Stimulated activated CD8-positive, alpha-beta memory T cell treated with anti-CD3 and anti-CD28 coated beads, Interleukin-15, amount 100 ng/mL, for 24 hours (primary cell): Measurements from ENCODE around the gene IRS2.
"Not testable (repeated sequence)": the region's sequence is repeated elsewhere in the genome, so short reads cannot be mapped to it uniquely, and the experiment has no call there.

Source experiments
- DNase-seq: peaks from one replicate; pipeline ENCODE4 v3.0.0-alpha.2; 2020; ENCODE audit warnings: low read depth

Gene IRS2

DNA sequence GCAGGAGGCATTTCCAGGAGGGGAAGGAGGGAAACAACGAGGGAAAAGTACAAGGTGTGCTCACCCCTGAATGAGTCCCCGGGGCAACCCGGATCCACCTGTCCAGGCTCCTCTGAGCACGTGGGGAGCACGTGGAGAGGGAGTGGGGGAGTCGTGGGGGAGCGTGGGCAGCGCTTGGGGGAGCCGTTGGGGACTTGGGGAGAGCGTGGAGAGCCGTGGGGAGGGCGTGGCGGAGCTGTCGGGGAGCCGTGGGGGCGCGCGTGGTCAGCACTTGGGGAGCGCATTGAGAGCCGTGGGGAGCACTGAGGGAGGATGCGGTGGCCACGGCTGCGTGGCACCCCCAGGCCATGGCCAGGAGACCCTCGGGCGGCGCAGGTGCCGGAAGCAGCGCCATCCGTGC is 52.8 kb downstream of the IRS2 start:
- DNase-seq, result no peak

DNA sequence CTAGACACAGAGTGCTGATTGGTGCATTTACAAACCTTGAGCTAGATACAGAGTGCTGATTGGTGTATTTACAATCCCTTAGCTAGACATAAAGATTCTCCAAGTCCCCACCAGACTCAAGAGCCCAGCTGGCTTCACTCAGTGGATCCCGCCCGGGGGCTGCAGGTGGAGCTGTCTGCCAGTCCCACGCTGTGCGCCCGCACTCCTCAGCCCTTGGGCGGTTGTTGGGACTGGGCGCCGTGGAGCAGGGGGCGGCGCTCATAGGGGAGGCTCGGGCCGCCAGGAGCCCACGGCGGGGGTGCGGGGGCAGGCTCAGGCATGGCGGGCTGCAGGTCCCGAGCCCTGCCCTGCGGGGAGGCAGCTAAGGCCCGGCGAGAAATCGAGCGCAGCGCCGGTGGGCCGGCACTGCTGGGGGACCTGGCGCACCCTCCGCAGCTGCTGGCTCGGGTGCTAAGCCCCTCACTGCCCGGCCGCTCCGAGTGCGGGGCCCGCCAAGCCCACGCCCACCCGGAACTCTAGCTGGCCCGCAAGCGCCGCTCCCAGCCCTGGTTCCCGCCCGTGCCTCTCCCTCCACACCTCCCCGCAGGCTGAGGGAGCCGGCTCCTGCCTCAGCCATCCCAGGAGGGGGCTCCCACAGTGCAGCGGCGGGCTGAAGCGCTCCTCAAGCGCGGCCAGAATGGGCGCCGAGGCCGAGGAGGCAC is 53.8 kb downstream of the IRS2 start:
- DNase-seq, result not testable (repeated sequence)

DNA sequence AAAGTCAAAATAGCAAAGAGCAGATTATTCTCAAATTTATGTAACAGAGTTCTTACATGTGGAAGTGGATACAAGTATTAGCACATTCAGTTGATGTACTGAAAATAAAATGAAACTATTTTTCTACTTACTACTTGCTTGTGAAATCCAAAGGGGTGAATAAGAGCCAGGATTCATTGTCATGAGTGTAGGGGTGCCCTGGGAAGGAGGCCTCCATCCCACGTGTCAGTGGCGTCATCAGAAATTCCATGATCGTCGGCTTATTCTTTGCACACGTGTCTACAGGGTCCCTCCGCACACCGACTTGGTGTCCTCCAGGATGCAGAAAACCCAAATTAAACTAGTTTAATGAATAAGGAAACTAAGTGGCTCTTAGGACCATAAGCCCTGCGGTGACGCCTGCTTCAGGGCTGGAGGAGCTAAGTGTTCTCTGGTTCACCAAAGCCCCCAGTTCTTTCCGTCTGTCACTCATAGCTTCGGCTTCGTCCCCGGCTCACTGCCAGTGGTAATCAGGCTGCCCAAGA is 55.5 kb downstream of the IRS2 start:
- no peak for DNase-seq

DNA sequence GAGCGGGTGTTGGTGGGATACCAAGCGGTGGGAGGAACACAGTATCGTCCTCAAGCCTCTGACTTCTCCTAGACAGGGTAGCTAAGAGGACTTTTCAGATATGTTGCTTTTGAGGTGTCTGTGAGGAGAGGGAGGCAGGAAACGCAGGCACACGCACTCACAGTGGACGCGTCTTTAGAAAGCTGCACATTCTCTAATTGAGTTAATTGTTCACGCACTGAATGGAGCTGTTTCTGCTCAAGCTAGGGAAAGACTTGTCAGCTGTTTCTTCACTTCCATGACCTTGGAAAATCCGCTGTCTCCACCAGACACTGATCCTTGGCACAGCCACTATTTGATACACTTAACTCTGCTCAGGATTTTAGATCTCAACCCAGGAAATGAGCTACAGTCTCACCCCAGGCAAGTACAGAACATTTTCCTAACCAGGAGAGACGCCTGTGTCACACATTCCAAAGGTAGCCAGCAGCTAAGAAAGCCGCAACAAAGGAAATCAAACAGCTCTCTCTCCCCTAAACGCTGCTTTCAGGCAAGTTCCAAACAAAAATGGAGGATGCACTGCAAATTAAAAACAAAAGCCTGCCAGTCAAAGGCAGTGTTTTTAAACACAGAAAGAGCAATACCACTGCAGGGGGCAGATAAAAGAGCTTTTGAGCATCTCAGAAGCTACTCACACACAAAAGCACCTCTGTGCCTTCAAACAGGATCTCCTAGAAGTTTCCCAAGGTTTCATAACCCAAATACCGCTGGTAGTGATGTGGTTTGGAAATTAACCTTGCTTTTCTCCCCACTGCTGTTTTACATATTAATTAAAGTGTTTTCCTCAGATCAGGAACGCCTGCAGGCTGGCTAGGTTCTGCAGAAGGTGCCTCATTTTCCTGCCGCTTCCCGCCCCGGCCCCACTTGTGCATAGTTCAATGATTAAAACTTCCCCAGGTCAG is 57.3 kb downstream of the IRS2 start:
- DNase-seq, result no peak

DNA sequence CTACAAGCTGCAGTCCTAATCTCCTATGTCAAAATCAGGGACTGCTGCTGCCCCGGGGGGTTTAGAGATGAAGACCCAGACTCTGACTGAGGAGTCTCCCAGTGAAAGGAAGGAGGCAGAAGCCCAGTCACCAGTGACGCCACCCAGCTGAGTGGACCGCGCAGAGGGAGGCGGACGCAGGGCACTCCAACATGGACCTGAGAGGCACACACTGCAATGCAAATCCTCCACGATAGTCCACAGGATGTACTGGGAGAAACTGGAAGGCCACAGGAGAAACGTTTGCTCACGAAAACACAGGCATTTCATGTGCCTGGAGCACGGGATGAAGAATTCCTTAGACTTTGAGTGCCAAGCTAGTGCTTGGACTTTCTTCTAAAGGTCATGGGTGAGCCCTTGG is 58.3 kb downstream of the IRS2 start:
- DNase-seq, result no peak

DNA sequence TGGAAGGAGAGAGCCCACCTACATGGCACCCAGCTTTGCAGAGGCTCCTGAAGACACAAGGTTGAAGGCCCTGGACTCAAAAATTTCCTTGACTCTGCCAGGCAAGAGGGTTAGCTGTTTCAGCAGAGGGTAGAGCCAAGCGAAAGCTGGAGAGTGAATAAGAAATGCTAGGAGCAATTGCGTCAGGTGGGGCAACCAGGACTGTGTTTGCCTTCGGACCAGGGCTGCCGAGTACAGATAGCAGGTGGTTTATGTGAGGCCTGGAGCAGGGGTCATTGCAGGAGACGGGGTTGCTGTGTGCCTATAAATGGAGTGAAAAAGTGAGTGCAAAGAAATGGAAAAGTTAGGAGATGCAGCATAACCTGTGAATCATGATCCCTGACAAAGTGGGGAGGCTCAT is 59.1 kb downstream of the IRS2 start:
- DNase-seq, result no peak

DNA sequence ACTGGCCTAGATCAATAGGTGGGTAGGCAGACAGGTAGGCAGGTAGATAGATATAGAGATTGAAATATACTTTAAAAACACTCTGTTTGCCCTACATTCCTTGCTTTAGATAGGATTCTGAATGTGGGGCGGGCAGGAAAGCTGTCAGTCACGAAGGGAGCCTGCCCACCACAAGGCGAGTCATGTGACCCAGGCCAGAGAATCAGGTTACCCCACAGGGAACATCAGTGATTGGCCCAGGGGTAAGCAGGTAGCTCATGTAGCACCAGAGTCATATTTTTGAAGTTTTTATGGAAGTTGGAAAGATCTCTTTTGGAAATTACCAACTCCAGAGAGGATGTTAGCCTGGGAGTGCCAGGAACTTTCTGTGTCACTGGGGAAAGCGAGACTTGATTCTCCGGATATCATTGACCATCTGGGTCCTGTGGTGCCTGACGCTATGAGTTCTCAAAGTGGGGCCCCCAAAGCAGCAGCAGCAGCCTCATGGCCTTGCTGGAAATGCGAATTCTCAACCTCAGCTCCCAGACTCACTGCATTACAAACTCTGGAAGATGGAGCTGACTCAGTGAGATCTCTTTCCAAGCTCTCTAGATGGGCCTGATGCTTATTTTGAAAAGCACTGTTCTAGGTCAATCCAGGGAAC is 60.3 kb downstream of the IRS2 start:
- no peak for DNase-seq

DNA sequence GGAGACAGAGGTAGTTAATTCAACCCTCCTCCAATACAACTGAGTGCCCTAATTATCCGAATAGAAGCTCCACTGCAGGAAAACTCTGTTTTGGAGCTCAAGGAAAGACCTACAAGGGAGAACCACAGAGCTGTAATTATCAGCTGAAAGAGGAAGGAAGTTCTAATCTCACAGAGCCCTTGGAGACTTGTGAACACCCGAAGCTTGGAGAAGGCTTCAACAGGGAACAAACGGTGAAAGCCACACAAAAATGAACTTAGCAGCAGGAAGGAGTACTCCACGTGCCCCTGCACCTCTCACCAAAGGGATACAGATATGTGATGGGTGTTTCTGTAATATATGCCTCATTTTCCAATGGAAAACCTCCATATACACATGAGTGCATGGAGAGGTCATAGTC is 61.1 kb downstream of the IRS2 start:
- no peak for DNase-seq

DNA sequence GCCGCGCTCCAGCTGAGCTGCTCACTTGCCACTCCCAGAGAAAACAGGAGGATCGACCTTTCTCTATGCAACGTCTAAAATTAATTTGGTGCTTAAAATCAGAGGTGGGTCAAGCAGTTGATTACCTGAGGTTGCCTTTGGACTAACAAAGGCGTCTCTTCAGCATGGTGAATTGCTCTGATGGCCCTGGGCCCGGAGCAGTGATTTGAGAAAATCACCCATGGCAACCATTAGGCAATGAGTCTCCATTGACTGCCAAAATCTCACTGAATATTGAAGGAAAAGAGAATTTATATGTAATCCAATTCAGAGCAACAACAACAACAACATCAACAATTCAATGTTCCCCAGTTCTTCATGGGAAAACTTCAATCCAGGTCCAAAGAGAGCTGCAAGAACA is 61.8 kb downstream of the IRS2 start:
- DNase-seq, result no peak

DNA sequence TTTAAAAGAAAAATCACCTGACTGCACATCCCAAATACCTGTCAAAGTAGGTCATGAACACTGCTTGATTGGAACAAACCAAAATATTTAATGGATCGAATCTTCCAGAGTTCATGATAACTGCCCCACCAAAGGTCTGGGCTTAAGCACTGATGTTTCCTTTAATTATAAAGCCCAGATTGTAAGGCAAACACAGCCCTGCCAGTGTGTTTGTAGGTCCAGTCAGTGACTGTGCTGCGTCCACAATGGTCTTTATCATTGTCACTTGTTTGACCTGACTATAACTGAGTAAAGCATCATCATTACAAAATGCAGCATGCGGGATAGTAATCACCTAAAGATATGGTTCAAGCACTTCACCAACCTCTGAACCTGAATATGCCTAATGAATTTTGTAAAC is 63.3 kb downstream of the IRS2 start:
- no peak for DNase-seq

DNA sequence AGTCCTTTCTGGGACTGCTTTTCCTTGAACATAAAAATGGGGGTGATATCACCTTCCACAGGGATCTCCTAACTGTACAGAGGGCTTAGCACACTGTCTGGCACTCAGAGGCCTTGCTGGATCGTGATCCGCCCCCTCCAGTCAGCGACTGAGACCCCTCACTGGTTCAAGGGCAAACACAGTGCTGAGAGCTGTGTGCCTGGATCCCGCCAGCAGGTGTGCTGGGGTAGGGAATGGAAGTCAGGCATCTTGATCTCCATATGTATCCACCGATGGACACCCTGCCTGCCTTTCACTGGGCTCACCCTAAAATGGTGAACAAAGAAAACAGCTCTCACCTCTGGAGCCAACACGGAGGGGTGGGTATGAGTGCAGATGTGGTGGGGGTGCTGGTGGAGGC is 64.3 kb downstream of the IRS2 start:
- DNase-seq, result no peak

DNA sequence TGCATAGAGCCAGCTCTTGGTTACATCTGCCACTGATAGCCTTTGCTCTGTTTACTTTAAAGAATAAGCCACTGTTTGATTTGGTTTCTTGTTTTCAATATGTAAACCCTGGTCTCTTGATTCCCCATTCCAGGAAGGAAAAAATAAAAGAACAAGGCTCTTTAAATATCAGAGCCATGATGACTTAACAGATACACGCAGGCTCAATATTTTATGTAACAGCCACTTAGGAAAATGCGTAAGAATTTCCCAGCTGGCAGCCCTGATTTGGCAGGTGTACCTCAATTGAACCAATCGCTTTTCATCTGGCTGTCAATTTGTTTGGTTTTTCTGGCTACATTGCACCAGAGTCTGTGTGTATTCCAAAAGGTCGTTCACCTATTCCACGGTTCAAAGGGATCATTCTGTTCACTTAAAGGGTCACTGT is 65.6 kb downstream of the IRS2 start:
- no peak for DNase-seq

DNA sequence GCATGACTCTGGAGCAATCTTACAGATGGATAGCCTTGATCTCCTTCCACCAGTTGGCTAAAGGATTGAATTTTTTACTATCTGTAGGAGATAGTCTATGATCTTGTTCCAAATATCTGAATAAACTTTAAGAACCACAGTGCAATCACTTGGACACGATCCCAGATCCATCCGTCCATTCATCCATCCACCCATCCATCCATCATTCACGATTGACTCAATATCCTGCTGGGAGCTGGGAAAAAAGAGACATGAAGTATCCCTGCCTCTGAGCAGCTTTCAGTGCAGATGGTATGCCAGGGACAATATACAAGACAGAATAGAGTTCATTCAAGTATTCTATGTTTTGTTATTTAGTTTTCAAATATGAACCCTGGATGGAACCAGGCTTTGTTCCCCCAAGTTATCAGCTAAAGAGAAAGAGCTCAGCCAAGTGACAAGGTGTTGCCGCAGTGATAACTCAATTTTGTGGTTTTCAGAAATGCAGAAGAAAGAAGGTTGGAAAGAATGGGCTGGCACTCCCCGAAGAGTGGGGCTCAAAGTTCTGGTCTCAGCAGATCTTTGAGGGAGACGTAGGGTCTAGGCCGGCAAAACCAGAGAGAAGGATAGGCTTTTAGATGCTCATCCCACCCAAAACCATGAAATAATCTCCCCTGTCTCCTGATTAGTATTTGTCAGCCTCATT is 66.3 kb downstream of the IRS2 start:
- no peak for DNase-seq

DNA sequence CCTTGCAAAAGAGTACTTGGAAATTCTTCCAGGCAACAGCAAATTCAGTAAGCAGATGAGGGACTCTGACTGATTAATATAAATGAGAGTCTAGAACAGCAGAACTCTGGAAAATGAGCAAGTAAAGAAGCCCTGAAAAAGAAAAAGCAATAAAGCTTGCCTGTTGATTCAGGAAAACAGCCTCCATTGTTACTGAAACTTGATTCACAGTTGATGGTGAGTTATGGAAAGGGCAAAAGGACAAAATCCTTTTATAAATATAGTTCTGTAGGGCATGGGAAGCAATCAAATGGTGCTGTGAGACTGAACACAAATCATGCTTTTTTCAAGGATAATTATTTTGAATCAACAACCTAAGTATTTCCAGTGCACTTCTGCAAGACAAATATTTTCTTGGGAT is 67.7 kb downstream of the IRS2 start:
- DNase-seq, result no peak

DNA sequence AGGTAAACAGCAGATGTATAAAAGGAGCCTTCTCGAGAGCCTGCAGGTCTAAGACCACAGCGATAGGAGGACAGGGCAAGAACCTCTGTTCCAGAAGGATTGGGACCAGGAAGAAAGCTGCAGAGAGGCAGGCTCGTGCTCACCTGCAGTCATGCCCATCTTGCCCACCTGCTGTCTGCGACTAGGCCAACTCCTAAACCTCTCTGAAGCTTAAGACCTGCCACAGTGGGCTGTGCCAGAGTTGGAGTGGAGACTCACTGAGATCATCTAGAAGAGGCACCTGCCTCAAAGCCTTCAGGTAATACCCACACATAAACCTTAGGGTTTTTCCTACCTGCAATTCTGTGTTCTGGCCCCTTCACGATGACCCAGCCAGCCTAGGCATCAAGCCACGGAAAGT is 68.7 kb downstream of the IRS2 start:
- DNase-seq, result no peak

DNA sequence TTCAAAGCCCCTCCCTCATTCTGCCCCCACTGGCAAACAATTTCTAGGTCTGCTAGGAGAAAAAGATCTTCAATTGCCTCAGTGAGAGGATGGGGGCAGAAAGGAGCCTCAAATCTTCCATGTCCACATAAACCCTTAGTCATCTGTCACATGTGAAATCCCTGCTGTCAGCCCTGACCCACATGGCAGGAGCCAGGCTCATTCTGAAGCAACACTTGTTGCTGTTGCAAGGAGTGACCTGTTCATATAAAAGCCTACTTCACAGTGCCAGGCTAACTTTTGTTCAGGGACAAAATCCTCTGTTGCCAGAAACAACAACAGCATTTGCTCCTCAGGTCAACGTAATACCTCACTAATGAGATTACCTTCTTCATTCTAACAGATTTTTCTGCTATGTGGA is 70.5 kb downstream of the IRS2 start:
- no peak for DNase-seq

DNA sequence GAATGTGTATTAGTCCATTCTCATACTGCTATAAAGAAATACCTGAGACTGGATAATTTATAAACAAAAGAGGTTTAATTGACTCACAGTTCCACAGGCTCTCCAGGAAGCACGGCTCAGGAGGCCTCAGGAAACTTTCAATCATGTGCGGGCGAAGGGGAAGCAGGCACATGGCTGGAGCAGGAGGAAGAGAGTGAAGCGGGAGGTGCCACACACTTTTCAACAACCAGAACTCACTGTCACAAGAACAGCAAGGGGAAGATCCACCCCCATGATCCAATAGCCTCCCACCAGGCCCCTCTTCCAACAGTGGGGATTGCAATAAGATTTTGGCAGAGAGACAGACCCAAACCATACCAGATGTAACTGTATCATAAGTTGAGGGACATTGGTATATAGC is 72.7 kb downstream of the IRS2 start:
- no peak for DNase-seq

DNA sequence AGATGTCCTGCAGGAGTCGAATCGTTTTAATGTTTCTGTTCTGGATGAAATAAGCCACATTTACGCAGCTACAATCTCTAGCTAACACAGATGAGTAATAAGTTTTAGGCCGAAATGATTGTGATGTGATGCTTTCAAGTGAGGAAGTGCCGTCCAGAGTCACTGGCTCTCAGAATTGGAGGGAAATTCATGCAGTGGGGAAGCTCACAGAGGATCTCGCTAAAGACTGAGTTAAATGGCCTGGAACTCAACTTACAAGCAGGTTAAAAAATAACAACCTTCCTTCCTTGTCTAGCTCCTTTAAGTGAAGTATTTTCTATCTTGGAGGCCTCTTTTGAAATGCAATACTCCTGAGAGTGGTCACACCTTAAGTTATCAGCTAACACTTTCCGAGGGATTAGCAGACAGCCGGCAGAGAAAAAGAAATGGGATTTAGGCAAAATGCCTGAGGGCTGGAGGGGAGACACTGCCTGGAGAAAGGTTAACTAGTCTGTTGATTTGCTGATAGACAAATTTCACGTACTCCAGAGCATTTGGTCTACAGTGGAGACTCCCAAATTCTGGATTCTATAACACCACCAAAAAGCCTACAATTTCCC is 74.2 kb downstream of the IRS2 start:
- DNase-seq, result no peak

DNA sequence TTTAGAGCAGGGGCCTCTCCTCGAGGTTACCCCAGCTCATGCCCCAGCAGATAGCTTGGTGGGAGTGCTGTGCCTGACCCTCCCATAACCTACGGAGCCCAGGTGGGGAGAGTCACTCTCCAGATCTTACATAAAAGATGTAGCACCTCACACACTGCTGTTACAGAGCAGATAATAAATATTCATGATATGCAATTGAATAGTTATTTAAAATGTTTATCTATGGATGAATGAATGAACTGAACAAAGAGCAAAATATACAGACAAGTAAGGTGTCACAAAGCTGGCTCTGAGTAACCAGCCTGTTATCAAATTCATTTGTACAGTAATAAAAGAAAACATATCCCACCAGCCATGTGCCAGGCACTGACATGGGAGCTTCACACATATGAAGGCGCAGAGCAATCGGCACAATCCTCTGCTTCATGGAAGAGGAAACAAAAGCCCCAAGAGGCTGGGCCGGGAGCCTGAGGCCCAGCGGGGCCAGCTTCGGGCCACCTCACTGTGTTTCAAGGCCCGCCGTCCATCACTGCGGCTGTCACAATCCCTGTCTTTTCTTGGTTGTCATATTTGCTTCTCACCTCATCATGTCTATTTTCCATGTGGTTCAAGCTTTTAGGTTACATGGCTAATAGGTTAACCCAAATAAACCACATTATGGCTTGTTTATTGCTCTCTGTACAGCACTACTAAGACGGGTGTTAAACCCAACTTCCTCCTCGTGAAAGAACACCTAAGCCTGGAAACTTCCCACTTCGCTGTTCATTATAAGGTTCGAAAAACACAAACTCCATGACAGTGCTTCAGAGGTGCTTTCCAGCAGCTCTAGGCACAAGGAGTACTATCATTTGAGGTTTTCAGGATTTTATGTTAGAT is 78.4 kb downstream of the IRS2 start:
- no peak for DNase-seq

DNA sequence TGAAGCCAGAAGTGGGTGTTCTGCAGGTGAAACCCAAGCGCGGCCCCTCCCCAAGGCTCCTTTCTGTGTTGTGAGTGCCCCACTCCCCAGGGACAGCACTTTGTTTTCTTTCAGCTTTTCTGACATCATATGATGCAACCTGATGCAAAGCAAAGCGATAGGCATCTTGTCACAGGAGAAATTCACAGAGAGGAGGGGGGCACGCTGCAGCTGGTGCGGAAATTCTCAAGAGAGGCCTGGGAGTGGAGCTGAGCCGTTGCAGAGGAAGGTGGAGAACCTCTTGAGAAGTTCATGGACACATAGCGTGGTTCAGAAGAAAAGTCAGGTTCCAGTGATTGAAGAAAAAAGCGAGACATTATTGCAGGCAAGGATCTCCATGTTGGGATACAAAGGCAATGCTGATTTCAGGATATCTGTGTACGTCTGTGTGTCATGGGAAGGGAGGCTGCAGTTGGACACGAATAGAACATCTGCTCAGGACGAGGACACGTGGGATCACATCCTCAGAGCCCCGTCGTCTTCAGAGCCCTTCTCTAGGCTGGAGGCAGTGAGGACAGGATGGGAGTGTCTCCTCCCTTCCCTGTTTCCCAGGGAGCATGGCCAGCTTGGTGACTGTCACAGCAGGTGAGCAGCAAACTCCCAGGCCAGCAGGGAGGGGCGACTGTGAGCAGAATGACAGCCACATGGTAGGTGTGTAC is 79.2 kb downstream of the IRS2 start:
- DNase-seq, result no peak
